Kidney epithelial cell (primary cell): ENCODE measurements around the gene NPS. TPM values are rescaled to one million over a fixed set of nuclear protein-coding genes. Genes with fewer than 3 reads are reported as not detected.

Experiments used
- DNase-seq: peaks from one replicate; pipeline ENCODE4 v3.0.0-alpha.2; 2010; ENCODE audit warnings: low read depth
- H3K27me3 ChIP-seq: 2 replicates; pipeline ENCODE4 v1.6.0; 2011; ENCODE audit warnings: low read length; ENCODE audit not compliant: control insufficient read depth, insufficient read depth
- H3K36me3 ChIP-seq: 2 replicates; pipeline ENCODE4 v1.5.1; 2011; ENCODE audit warnings: low read length; ENCODE audit not compliant: control insufficient read depth, insufficient read depth
- H3K4me3 ChIP-seq: 2 replicates; pipeline ENCODE4 v1.5.1; 2011; ENCODE audit warnings: low read depth, mild to moderate bottlenecking, control low read depth, low read length
- CTCF ChIP-seq: IDR thresholded peaks from 2 replicates; pipeline ENCODE4 v1.5.1; 2011; ENCODE audit warnings: mild to moderate bottlenecking, moderate library complexity, low read length, control low read depth, inconsistent platforms; ENCODE audit not compliant: insufficient read depth, poor library complexity, severe bottlenecking
- total RNA-seq: library from RNA; depleted of rRNA; stranded (reverse); fragments of >200 nt; gene quantifications from 2 replicates; pipeline ENCODE4 v1.2.3, GENCODE V29; 2015

The NPS gene
- total RNA-seq, 1 donor from 2014 or later, result not detected

DNA sequence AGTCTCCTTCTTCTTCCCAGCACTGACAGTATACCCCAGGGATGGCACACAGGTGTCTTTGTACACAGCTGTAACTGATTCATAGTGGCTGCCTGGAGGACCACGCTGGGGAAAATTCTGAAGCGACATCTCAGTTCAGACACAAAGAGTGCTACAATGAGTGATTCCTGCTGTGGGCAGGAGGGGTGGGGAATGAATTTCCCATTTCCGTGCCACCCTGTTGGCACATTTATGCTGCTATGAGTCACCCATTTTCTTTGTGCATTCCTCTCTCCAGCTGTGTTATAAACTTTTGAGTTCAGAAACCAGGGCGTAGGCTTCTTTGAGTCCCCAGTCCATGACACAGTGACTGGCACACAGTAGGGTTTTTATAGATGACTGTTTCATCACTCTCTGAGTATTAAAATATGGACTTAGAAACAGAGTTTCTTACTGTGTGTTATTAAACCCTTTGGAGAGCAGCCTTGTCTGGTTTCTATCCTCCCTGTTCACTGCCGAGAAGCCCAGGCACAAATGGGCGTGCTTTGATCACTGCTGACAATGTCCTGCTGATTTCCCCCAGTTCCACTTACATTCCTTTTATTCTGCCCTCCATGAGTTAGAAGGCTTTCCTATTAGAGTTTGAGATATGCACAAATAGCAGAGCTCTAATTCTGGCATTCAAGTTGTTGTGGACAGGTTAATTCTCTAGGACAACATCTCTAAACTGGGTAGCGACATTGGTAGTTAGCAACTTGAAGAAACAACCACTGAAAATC lies 24.0 kb upstream of the NPS start:
- no peak for DNase-seq
- H3K27me3 ChIP-seq, result no peaks in the 10 kb centered on the region
- H3K36me3 ChIP-seq, result no peaks in the 10 kb centered on the region
- no peak overlapping the region for H3K4me3 ChIP-seq
- TF ChIP-seq CTCF, result no peak

DNA sequence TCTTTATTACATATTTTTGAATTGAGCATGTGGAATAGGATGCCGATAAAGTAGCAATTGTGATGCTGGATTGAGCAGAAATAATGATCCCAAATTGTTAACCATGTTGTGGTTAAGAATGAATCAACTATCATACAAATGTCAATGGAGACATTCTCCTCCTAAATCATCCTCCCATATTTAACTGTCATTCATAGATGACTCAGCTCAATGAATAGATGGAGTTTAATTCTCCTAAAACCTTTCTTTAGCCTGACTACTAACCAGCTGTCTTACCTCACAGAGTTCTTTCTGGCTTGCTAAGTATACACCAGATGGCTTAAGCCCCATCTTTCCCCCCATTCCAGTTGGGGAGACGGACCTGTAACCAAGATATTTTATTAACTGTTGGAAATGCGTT lies 23.4 kb upstream of the NPS start:
- no peak overlapping the region for H3K4me3 ChIP-seq
- TF ChIP-seq CTCF, result no peak
- no peak for DNase-seq
- no peaks in the 10 kb centered on the region for H3K36me3 ChIP-seq
- H3K27me3 ChIP-seq, result no peaks in the 10 kb centered on the region

GRCh38 chr10:127526161-127526560 lies 22.9 kb upstream of the NPS start:
- TF ChIP-seq CTCF, result no peak
- Histone ChIP-seq H3K4me3 (no peak overlapping the region), H3K27me3 (no peaks in the 10 kb centered on the region), H3K36me3 (no peaks in the 10 kb centered on the region)
- no peak for DNase-seq

DNA sequence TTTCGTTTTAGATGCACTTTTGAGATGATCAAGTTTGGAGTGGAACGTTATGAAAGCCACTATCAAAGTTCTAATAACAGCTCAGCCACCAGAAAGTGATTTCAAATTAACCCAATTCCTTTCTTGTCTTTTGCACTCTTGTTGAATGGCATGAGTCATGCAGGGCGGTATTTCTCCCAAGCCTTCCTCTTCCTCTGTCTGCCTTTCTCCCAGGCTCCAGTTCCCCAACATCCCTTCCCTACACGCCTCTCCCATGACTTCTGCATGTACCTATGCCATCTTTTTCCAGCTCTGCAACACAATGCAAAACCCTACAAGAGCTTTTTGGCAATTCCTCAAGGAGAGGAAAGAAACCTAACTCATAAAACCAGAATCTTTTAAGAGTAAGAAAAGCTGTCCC lies 21.8 kb upstream of the NPS start:
- Histone ChIP-seq H3K36me3 (no peaks in the 10 kb centered on the region), H3K4me3 (no peak overlapping the region), H3K27me3 (no peaks in the 10 kb centered on the region)
- DNase-seq, result no peak
- no peak for TF ChIP-seq CTCF

GRCh38 chr10:127527891-127528290 lies 21.2 kb upstream of the NPS start:
- Histone ChIP-seq H3K36me3 (no peaks in the 10 kb centered on the region), H3K4me3 (no peak overlapping the region), H3K27me3 (no peaks in the 10 kb centered on the region)
- no peak for DNase-seq
- TF ChIP-seq CTCF, result no peak

DNA sequence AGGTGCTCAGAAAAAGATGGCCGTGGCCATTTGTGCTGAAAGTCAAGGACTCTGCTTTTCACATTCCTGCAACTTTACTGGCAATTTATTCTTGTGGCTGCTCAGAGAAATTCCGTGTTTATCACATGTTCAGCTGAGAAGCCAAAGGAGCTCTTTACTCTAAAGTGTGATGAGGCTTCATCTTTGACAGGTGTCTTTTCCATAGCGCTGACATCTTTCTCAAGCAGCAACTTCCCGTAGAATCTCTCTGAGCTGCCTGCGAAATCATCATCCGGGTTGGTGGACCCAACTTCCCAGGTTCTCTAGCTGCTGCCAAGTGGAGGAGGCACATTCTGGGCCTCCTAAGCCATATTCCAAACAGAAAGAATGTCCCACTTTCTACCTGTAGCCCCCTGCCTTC lies 16.9 kb upstream of the NPS start:
- DNase-seq, result no peak
- Histone ChIP-seq H3K36me3 (no peaks in the 10 kb centered on the region), H3K27me3 (no peaks in the 10 kb centered on the region), H3K4me3 (no peak overlapping the region)
- no peak for TF ChIP-seq CTCF
